ENCODE data around the gene SSR1. TPM values are rescaled to one million over a fixed set of nuclear protein-coding genes. Genes with fewer than 3 reads are reported as not detected.

The SSR1 gene
- total RNA-seq, 1 experiment from 2014 or later = 102 TPM

GRCh38 chr6:7243179-7243981 lies 69.6 kb downstream of the SSR1 start:
- no peaks in the 10 kb centered on the region for H3K9me3 ChIP-seq (ENCODE audit: control insufficient read depth, low read depth, low read length)
- no peaks in the 10 kb centered on the region for H4K20me1 ChIP-seq (ENCODE audit: control insufficient read depth, insufficient read depth, insufficient read length)
- no peak overlapping the region for H3K56ac ChIP-seq (ENCODE audit: insufficient read length, low read depth, low read length)
- H3K36me3 Mint-ChIP-seq (ENCODE audit: insufficient read depth in 1 of 3, low read depth in 3 of 3) = peaks cover 4 to 10% (median 7%) of the 10 kb centered on the region in 3 experiments; a peak in 6 of 7 replicates
- H2AFZ ChIP-seq (ENCODE audit: low read length) = no peak overlapping the region
- peak overlapping the region; percentile 1 to 96 (median 93); a peak in 6 of 7 replicates for H3K27ac Mint-ChIP-seq
- H2BK12ac ChIP-seq (ENCODE audit: insufficient read length, low read depth, low read length) = no peak overlapping the region
- no peaks in the 10 kb centered on the region for H3K9me3 Mint-ChIP-seq
- no peaks in the 10 kb centered on the region for H3K79me1 ChIP-seq (ENCODE audit: insufficient read depth, low read depth, low read length, poor library complexity, severe bottlenecking)
- no peak overlapping the region for H3K14ac ChIP-seq (ENCODE audit: insufficient read depth, low read length)
- no peak overlapping the region for H3K27ac ChIP-seq (ENCODE audit: insufficient read length, low read depth, low read length)
- peaks cover 15% of the 10 kb centered on the region for H3K4me1 ChIP-seq (ENCODE audit: insufficient read depth, low read length)
- H3K9ac ChIP-seq (ENCODE audit: extremely low read depth, insufficient read length, low read length) = no peak overlapping the region
- no CpG with 5 or more reads among the region's 7 CpGs for WGBS (ENCODE audit: extremely low coverage, insufficient read length, low lambda C conversion rate)
- no peaks in the 10 kb centered on the region for H3K79me2 ChIP-seq (ENCODE audit: insufficient read depth, low read length)
- H3K4ac ChIP-seq (ENCODE audit: low read depth, low read length) = no peak overlapping the region
- no peak overlapping the region for H2BK120ac ChIP-seq (ENCODE audit: low read depth, low read length, poor library complexity, severe bottlenecking)
- no peak overlapping the region for H2BK20ac ChIP-seq (ENCODE audit: low read depth, low read length, poor library complexity, severe bottlenecking)
- no peak overlapping the region for H4K91ac ChIP-seq (ENCODE audit: insufficient read length, low read depth, low read length)
- no peak overlapping the region for H3K4me2 ChIP-seq (ENCODE audit: insufficient read depth, insufficient read length, low read length)
- no peaks in the 10 kb centered on the region for H3K27me3 Mint-ChIP-seq (ENCODE audit: low read depth)
- no peak overlapping the region for H3K23ac ChIP-seq (ENCODE audit: insufficient read length, low read depth, low read length)
- no peak overlapping the region for H3T11ph ChIP-seq (ENCODE audit: low read length)
- H2BK5ac ChIP-seq (ENCODE audit: insufficient read length, low read length) = no peak overlapping the region
- no peak overlapping the region for H2BK15ac ChIP-seq (ENCODE audit: low read depth, low read length)
- peak; percentile 92 for TF ChIP-seq CTCF (conservative IDR thresholded peaks at IDR 0.05)
- no peak overlapping the region for H4K5ac ChIP-seq (ENCODE audit: insufficient read length, low read depth, low read length)
- peaks cover 36 to 40% of the 10 kb centered on the region in 2 experiments for H3K4me1 Mint-ChIP-seq
- H4K8ac ChIP-seq (replicated peaks; ENCODE audit: insufficient read length, low read depth, low read length) = no peak overlapping the region
- DNase-seq = peak; percentile 57
- H2AK5ac ChIP-seq (ENCODE audit: insufficient read length, low read length) = no peak overlapping the region
- no peaks in the 10 kb centered on the region for H3K27me3 ChIP-seq (ENCODE audit: insufficient read depth, low read length)
- H3K4me3 Mint-ChIP-seq = peak overlapping the region in 1 of 2 experiments; percentile 61; a peak in 3 of 5 replicates
- no peaks in the 10 kb centered on the region for H3K23me2 ChIP-seq (ENCODE audit: insufficient read length, low read depth, low read length, poor library complexity, severe bottlenecking)
- H3K18ac ChIP-seq (ENCODE audit: insufficient read length, low read depth, low read length) = no peak overlapping the region

Measured in H9 (cell line).